ENCODE results near the gene NUP35.

NUP35 gene

DNA sequence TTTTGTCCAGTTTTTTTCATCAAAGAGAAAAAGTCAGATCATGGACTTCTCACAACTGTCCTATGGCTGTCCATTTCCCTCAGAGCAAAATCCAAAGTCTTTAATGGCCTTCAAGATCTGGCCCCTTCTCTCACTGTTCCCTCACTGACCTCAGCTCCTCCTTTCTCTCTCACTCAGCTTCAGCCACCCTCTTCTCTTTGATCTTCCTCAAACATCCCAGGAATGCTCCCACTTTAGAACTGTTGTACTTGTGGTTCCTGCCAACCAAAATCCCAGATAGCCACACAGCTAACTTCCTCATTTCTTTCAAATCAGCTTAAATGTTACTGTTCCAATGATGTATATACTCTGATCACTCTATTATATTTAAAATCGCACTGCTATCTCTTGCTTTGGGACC, 82.9 kb downstream of the NUP35 start:
- in situ Hi-C loops (cut with HindIII; ENCODE audit: low sequenced_read_pairs): no loop called here

DNA sequence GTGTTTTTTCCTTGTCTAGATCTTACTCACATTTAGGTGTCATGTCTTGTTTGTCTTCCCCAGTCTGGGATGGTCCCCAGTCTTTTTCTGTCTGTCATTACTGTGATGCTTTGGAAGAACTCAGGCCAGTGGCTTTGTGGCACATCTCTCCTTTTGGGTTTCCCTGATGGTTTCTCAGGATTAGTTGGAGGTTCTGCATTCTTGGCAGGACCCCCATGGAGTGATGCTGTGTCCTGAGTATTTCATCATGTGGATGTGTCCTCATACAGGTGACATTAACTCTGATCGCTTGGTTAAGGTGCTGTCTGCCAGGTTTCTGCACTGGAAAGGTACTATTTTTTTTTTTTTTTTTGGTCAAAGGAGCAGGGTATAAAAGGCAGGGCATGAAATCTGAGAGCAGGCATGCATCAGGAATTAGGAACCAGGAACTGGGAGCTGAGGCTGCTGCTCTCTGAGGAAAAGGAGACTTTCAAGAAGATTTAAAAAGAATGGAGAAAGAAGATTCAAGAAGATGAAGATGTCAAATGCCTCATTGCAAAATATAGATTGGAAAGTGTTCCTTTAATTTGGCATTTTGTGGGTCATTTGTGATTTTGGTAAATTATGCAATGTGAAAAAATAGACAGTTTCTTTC, 85.3 kb downstream of the NUP35 start:
- in situ Hi-C loops (cut with HindIII; ENCODE audit: low sequenced_read_pairs): no loop called here
